Adrenal gland (tissue), 12 donors: Measurements from ENCODE around the gene ZNF785. TPM values are rescaled to one million over a fixed set of nuclear protein-coding genes. Genes with fewer than 3 reads are reported as not detected.

ENCODE experiments used
- DNase-seq, 7 donors: peaks; one replicate each; pipeline ENCODE4 v3.0.0-alpha.2; 2019 to 2020
- H3K27ac ChIP-seq, 5 donors: fragments of 200-600 bp; sonication (generic) in 4 of 5; 1 replicate in 3 of 5; 2 replicates in 2 of 5; pipeline versions ENCODE4 v1.5.1 to v1.8.0; 2016 to 2020; ENCODE audit warnings: mild to moderate bottlenecking in 1 of 5
- H3K27me3 ChIP-seq: fragments of 200-600 bp; 2 replicates; pipeline ENCODE4 v1.8.0; 2021
- H3K36me3 ChIP-seq, 2 donors: fragments of 200-600 bp; replicated peaks in 1 of 2; 1 replicate in 1 of 2; 2 replicates in 1 of 2; pipeline versions ENCODE4 v1.5.1 to v1.8.0; 2018 to 2022
- H3K4me1 ChIP-seq, 2 donors: fragments of 200-600 bp; replicated peaks in 1 of 2; 1 replicate in 1 of 2; 2 replicates in 1 of 2; pipeline versions ENCODE4 v1.5.1 to v1.8.0; 2018 to 2021
- H3K4me3 ChIP-seq, 4 donors: fragments of 200-600 bp; sonication (generic) in 3 of 4; one replicate each; pipeline ENCODE4 v1.5.1; 2016 to 2018
- H3K9me3 ChIP-seq, 3 donors: fragments of 200-600 bp; sonication (generic) in 1 of 3; replicated peaks in 1 of 3; 1 replicate in 2 of 3; 2 replicates in 1 of 3; pipeline versions ENCODE4 v1.5.1 to v1.8.0; 2016 to 2021
- POLR2A ChIP-seq, 2 donors: fragments of 450-650 bp; IDR thresholded peaks; one replicate each; pipeline ENCODE4 v1.6.1; 2017; ENCODE audit warnings: antibody characterized with exemption in 2 of 2, mild to moderate bottlenecking in 2 of 2, moderate library complexity in 1 of 2
- WGBS, 4 donors: extraction: QIAGEN DNeasy Blood & Tissue Kit in 2 of 4; methylation state at CpG; one replicate each; pipeline versions ENCODE4 v1.1.5 to v1.1.7; 2013 to 2017; 5-methylcytosine and 5-hydroxymethylcytosine counted together
- intact Hi-C, 2 donors: fragments of 100-400 bp; cut with DNase I; formaldehyde crosslinking; loops; one replicate each; pipeline versions ENCODE4 v1.14.1 to v1.15.0; 2022 to 2023
- polyA plus RNA-seq, 3 donors: library from polyadenylated mRNA; stranded (reverse); fragments of 200-250 nt in 2 of 3; fragments of 350-450 nt in 1 of 3; fragmentation: Illumina TruSeq in 1 of 3; extraction: RNeasy Lipid Tissue Mini Kit (QIAGEN cat#74804) in 1 of 3; gene quantifications; one replicate each; pipeline ENCODE4 v1.2.3, GENCODE V29; 2013 to 2014
- total RNA-seq, 9 donors: library from RNA; depleted of rRNA in 4 of 9; stranded (reverse); fragments of >200 nt in 4 of 9; fragments of 120-200 nt in 1 of 9; fragmentation: NEBNext Ultra II Directional in 1 of 9; extraction: Animal tissue kit (Norgen Biotek cat#: 25700) in 1 of 9; gene quantifications; one replicate each; pipeline versions ENCODE4 v1.1.0 to v1.2.4, GENCODE V29; 2013 to 2023
- TF ChIP-seq, protein P1 (sequence below), 6 experiments: fragments of 450-650 bp in 4 of 6; fragments of 200-600 bp in 2 of 6; sonication (generic) in 1 of 6; IDR thresholded peaks; 1 replicate in 5 of 6; 2 replicates in 1 of 6; pipeline versions ENCODE4 v1.5.1 to v1.8.0; 2016 to 2021; ENCODE audit warnings: antibody characterized with exemption in 6 of 6, mild to moderate bottlenecking in 2 of 6, moderate library complexity in 1 of 6
- donor health status: healthy with polysubstance abuse.
- donor health status: Bipolar disorder and iron deficiency.
- donor health status: DM: yes; HTN: yes; CAD: no.
- donor health status: DM: no; HTN: no; CAD: no.
- donor health status: DM: no; HTN: no; CAD: no.
- donor health status: DM: yes; HTN: yes; CAD: no.

Gene ZNF785
- total and polyA plus RNA-seq, 12 donors: 3.4 to 37.0 (median 13.0) TPM

- DNase-seq: peak; percentile 84 to 95 (median 85)
- 33 to 38% (median 37%) methylated on average over 18 of the region's 18 CpGs for WGBS, 4 donors
- Histone ChIP-seq H3K4me3 (peak overlapping the region in 1 of 4 donors; percentile 27), H3K27ac (peak overlapping the region in 1 of 5 donors; percentile 16), H3K9me3 (no peaks in the 10 kb centered on the region), H3K4me1 (peaks cover 0 to 5% of the 10 kb centered on the region in 2 donors), H3K36me3 (no peaks in the 10 kb centered on the region), H3K27me3 (no peaks in the 10 kb centered on the region)
- TF ChIP-seq, protein P1, sequence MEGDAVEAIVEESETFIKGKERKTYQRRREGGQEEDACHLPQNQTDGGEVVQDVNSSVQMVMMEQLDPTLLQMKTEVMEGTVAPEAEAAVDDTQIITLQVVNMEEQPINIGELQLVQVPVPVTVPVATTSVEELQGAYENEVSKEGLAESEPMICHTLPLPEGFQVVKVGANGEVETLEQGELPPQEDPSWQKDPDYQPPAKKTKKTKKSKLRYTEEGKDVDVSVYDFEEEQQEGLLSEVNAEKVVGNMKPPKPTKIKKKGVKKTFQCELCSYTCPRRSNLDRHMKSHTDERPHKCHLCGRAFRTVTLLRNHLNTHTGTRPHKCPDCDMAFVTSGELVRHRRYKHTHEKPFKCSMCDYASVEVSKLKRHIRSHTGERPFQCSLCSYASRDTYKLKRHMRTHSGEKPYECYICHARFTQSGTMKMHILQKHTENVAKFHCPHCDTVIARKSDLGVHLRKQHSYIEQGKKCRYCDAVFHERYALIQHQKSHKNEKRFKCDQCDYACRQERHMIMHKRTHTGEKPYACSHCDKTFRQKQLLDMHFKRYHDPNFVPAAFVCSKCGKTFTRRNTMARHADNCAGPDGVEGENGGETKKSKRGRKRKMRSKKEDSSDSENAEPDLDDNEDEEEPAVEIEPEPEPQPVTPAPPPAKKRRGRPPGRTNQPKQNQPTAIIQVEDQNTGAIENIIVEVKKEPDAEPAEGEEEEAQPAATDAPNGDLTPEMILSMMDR (IDR thresholded peaks at IDR 0.05): peak; percentile 85 to 92 (median 89)
- TF ChIP-seq POLR2A (IDR thresholded peaks at IDR 0.05): no peak
- intact Hi-C loops: loop anchor here in 1 of 2 donors (10.0 kb wide), 1 partner anchor 174 kb away; no protein-coding TSS in a partner anchor
Measured at GRCh38 chr16:30628628-30629540, 43.4 kb upstream of the ZNF785 start.

DNA sequence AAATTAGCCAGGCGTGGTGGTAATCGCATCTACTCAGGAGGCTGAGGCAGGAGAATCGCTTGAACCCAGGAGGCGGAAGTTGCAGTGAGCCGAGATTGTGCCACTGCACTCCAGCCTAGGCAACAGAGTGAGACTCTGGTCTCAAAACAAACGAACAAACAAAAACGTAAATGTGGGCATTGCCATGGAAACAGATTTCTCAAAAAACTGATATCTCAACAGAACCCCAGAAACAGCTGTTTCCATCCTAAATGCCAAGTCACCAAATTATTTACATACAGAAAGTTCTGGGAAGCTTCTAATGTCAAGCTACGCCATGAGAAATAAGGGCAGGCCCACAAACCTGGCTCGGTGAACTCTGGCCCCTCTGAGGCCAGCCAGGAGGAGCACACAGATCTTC is 40.7 kb upstream of the ZNF785 start:
- no peaks in the 10 kb centered on the region for H3K4me1 ChIP-seq
- H3K4me3 ChIP-seq: no peak overlapping the region
- no peak for TF ChIP-seq POLR2A (IDR thresholded peaks at IDR 0.05)
- TF ChIP-seq, protein P1 (IDR thresholded peaks at IDR 0.05): no peak
- H3K36me3 ChIP-seq: no peaks in the 10 kb centered on the region
- intact Hi-C loops: loop anchor here in 1 of 2 donors (10.0 kb wide), 1 partner anchor 171 kb away; no protein-coding TSS in a partner anchor
- no peaks in the 10 kb centered on the region for H3K27me3 ChIP-seq
- H3K9me3 ChIP-seq: no peaks in the 10 kb centered on the region
- 87% methylated on average over 9 of the region's 9 CpGs for WGBS, 4 donors
- DNase-seq: no peak
- H3K27ac ChIP-seq: no peak overlapping the region

- Histone ChIP-seq H3K4me3 (no peak overlapping the region), H3K4me1 (peaks cover 0 to 13% of the 10 kb centered on the region in 2 donors), H3K36me3 (no peaks in the 10 kb centered on the region), H3K27ac (no peak overlapping the region), H3K27me3 (no peaks in the 10 kb centered on the region), H3K9me3 (no peaks in the 10 kb centered on the region)
- 77 to 82% (median 81%) methylated on average over 11 of the region's 11 CpGs for WGBS, 4 donors
- intact Hi-C loops: loop anchor here in 1 of 2 donors (10.0 kb wide), 1 partner anchor 169 kb away; no protein-coding TSS in a partner anchor
- TF ChIP-seq POLR2A (IDR thresholded peaks at IDR 0.05): no peak
- TF ChIP-seq, protein P1 (IDR thresholded peaks at IDR 0.05): no peak
- DNase-seq: no peak
Measured at GRCh38 chr16:30623536-30624283, 38.2 kb upstream of the ZNF785 start.
